Cerebellar cortex (tissue), 1 donor: ENCODE results near the gene GPD1.
"Not testable (repeated sequence)": the region's sequence is repeated elsewhere in the genome, so short reads cannot be mapped to it uniquely, and the experiment has no call there.

Experiments
- DNase-seq: peaks from one replicate; pipeline ENCODE4 v3.0.0-alpha.2; 2015; ENCODE audit warnings: low spot score

Gene GPD1

DNA sequence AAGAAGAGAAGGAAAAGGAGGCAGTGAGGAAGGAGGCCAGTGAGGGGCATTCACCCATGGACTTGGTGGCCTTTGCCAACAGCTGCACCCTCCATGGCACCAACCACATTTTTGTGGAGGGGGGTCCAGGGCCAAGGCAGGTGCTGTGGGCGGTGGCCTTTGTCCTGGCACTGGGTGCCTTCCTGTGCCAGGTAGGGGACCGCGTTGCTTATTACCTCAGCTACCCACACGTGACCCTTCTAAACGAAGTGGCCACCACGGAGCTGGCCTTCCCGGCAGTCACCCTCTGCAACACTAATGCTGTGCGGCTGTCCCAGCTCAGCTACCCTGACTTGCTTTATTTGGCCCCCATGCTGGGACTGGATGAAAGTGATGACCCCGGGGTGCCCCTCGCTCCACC is 30.1 kb upstream of the GPD1 start:
- DNase-seq = no peak

DNA sequence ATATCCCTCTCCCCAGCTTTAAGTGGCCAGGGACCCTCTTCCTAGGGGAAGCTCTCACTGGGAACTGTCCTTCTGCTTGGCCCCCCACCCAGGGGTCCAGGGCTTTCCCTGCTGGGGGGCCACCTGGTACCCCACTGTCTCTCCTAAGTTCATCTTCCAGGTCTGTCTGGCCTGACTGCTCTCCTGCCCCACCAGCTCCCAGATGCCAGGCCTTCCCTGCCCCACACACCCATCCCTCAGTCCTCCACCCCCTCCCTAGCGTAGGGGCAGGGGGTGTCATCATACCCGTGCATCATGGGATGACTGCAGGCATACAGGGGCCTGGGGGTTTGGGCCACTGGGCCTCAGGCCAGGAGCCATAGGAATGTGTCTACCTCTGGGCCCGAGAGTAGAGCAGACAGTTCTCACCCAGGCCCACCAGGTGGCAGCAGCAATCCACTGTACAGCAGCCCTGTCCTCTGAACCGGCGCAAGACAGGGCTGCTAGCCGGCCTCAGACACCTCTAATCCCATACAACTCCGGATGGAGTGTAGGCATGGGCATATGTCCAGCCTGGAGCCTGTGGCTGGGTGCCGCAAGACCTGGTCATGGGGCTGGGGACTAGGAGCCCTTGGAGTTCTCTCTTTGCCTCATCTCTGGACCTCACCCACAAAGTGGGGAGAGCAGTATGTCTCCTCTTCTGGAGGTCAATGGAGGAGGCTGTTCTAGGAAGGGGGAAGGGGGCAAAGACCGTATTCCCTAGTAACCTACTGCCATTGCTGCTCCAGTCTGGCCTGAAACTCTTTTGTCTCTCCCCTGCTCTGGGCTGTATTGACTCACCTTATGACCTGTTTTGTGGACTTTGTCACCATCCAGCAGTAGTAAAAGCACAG is 28.6 kb upstream of the GPD1 start:
- peak; percentile 88 for DNase-seq

DNA sequence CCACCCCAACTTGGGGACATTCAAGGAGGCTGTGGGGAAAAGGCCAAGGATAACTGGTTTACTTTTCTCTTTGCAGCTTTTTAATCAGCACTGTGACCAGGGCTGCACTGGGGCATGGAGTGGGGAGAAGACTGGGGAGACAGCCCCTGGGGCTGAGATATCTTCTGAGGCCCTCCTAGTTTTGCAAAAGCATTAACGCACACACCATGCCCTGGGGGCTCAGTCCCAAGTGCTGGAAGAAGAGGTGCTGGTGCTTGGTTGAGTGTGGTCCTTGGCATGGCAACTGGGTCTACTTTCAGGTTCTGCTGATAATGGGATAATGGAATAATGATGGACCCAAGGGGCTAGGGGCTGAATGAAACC is 28.0 kb upstream of the GPD1 start:
- DNase-seq = no peak

DNA sequence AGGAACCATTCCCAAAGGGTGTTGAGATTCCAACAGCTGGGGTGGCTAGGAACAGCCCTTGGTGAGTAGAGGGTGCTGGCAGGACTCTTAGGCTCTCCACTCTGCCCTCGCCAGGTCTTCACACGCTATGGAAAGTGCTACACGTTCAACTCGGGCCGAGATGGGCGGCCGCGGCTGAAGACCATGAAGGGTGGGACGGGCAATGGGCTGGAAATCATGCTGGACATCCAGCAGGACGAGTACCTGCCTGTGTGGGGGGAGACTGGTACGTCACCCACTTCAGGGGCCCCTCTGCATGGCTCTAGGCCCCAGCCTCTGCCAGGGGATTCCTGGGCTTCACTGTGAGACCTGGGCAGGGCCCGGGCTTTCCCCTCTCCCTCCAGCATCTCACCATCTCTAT is 26.7 kb upstream of the GPD1 start:
- DNase-seq = no peak

DNA sequence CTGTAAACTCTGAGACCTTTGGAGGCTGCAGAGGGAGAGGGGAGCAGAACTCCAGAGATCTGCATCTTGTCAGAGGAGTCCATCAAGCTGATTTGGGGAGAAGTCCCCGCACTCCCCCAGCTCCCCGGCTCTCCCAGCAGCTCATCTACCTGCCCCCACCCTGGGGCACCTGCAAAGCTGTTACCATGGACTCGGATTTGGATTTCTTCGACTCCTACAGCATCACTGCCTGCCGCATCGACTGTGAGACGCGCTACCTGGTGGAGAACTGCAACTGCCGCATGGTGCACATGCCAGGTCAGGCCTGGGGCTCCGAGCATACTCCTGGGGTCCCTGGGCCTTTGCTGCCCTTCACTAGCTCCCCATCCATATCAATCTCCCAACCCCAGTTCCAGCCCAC is 25.5 kb upstream of the GPD1 start:
- DNase-seq = no peak

DNA sequence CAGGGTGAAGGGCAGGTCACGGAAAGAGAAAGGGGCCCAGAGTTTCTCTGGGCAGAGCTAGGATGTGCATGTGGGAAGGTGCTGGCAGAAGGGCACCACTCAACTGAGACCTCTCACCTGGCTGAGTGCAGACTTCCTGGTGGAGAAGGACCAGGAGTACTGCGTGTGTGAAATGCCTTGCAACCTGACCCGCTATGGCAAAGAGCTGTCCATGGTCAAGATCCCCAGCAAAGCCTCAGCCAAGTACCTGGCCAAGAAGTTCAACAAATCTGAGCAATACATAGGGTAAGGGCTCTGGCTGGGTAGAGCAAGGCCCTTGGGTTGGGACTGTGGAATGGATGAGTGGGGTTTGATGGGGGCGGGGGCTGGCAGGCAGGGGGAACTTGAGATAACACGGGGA is 24.0 kb upstream of the GPD1 start:
- no peak for DNase-seq

DNA sequence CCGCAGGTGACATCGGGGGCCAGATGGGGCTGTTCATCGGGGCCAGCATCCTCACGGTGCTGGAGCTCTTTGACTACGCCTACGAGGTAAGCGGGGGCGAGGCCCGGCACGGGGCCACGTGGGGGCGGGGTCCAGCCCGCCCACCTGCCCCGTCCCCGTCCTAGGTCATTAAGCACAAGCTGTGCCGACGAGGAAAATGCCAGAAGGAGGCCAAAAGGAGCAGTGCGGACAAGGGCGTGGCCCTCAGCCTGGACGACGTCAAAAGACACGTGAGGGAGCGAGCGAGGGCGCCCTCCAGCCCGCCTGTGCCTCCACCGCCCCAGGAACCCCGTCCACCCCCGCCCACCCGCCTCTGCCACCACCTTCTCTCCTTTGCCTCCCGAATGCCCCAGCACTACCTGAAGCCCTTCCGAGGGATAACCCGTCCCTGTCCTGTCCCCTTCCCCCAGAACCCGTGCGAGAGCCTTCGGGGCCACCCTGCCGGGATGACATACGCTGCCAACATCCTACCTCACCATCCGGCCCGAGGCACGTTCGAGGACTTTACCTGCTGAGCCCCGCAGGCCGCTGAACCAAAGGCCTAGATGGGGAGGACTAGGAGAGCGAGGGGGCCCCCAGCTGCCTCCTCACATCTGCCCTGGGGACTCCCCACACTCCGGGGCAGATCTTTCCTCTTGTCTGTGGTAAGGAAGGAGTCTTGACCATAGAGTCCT is 22.6 kb upstream of the GPD1 start:
- DNase-seq = no peak

DNA sequence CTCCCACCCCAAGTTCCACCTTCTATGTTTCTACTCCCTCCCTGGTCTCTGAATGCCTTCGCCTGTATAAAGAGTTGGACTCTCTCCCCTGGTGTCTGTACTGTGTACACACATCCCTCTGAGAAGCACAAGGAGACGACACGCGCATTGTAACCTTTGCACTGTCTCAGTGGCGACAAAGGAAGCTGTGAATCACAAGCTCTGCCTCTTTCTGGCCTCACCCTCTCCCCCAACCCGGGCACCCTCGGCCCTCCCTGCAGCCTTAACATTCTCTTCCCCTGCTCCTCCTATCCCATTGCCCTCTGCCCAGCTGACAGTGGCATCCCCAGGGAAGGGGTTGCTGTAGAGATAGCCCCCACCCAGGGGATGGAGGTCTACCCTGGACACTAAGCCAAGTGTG is 21.2 kb upstream of the GPD1 start:
- no peak for DNase-seq

DNA sequence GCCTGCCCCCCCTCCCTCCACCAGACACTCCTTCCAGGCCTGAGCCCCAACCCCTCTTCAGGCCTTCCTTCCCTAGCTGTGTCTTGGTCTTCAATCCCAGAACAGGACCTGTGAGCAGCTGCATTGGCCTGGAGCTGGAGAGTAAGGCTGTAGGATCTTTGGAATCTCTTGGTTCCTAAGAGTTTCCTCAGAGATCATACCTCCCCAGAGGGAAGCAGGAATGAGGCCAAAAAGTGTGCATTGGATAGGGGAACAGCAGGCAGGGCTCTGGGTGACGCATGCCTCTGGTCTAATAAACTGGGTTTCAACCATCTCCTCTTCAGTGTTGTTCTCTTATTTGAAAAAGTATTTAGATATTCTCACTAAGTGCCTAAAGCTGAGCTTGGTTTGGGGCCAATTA is 20.5 kb upstream of the GPD1 start:
- no peak for DNase-seq

DNA sequence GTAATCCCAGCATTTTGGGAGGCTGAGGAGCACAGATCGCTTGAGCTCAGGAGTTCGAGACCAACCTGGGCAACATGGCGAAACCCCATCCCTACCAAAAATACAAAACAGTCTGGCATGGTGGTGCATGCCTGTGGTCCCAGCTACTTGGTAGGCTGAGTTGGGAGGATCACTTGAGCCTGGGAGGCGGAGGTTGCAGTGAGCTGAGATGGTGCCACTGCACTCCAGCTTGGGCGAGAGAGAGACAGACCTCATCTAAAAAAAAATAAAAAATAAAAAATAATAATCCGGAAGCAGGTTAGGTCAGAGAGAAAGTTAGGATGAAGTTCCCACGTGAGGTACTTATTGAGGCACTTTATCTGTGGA is 19.4 kb upstream of the GPD1 start:
- DNase-seq = not testable (repeated sequence)

DNA sequence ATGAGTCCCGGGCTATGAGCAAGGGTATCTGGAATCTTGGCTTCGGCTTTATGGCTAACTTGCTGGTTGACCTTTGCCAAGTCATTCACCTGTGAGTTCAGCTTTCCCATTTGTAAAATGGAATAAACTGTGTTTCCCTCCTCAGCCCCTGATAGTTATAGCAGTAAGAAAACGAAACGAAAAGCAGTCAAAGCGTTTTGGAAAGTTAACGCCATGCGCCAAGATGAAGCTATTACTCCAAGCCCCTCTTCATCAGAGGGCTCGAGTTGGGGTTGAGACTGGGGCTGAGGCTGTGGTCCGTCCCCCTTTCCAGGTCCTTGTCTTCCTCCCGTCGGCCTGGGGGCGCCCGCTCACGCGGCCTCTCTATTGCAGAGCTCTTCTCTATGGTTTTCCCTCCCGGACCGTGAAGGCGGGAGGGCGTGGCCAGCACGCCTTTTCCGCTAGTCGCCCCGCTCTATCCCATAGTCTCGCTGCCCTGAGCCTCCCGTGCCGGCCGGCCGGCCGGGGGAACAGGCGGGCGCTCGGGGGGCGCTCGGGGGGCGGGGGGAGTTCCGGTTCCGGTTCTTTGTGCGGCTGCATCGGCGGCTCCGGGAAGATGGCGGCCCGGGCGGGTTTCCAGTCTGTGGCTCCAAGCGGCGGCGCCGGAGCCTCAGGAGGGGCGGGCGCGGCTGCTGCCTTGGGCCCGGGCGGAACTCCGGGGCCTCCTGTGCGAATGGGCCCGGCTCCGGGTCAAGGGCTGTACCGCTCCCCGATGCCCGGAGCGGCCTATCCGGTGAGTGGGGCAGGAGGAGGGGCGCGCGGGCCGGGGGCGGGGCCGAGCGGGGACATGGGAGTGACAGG is 18.8 kb upstream of the GPD1 start, which contains the start of gene SMARCD1:
TSS of gene SMARCD1 (plus strand) at position 568 of the 840 bp plus-strand sequence. CDS start at position 596, 28 bp downstream.
- peak; percentile 95 for DNase-seq

DNA sequence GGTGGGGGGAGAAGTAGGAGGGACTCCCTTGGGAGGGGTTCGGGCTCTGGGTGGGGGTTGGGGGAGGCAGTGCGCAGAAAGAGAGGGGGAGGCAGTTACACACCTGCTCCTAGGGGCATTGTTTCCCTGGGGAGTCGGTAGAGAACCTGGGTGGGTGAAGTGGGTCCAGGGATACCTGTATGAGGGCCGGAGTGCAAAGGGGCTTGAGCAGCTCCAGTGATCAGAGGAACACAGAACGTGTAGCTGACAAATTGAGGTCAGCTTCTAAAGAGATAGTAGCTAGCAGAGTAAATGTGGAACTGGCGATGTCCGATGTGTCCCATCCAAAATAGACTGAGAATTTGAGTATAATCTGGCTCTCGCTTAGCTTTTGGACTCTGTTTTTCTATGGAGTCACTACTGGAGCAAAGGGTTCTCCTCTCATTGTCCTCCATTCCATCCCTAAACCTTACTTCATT is 18.2 kb upstream of the GPD1 start:
- DNase-seq = peak; percentile 46

DNA sequence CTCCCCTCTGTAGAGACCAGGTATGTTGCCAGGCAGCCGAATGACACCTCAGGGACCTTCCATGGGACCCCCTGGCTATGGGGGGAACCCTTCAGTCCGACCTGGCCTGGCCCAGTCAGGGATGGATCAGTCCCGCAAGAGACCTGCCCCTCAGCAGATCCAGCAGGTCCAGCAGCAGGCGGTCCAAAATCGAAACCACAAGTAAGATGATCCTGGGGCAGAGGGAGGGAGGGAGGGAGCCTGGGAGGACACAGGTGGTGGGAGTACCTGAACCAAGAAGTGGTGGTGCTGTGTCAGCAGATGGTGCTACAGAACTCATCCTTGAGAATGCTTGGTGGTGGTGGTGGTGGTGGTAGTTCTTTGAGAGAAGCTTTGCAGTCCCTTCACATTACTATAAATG is 17.7 kb upstream of the GPD1 start:
- peak; percentile 31 for DNase-seq

DNA sequence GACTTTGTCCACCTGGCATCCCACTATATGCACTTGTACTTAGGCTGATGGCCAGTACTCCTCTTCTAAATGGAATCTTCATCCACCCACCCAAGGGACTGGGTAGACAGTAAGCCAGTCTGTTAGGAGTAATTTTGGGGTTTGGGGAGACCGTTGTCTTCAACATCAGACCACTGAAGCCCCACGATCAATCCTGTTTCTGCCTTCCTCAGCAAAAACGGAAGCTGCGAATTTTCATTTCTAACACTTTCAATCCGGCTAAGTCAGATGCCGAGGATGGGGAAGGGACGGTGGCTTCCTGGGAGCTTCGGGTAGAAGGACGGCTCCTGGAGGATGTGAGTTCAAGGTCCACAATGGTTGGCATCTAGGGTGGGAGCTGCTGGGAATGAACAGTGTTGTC is 16.7 kb upstream of the GPD1 start:
- no peak for DNase-seq

DNA sequence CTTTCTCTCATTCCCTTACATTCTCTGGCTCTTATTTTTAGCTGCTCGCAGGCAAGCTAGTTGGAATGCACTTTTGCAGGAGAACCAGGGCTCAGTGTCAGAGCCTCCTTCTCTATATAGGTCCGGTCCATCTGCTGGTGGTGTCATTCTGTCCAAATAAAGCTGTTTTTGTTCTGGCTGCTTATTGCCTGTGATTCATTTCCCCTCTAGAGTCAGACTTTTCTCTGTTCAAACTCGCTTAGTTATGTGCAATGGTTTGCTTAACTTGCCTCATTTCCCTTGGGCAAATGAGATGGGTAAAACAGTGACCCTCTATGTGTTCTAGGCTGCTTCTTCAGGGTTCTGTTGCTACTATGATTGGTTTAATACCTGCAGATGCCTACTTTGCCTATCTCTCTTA is 15.8 kb upstream of the GPD1 start:
- no peak for DNase-seq

DNA sequence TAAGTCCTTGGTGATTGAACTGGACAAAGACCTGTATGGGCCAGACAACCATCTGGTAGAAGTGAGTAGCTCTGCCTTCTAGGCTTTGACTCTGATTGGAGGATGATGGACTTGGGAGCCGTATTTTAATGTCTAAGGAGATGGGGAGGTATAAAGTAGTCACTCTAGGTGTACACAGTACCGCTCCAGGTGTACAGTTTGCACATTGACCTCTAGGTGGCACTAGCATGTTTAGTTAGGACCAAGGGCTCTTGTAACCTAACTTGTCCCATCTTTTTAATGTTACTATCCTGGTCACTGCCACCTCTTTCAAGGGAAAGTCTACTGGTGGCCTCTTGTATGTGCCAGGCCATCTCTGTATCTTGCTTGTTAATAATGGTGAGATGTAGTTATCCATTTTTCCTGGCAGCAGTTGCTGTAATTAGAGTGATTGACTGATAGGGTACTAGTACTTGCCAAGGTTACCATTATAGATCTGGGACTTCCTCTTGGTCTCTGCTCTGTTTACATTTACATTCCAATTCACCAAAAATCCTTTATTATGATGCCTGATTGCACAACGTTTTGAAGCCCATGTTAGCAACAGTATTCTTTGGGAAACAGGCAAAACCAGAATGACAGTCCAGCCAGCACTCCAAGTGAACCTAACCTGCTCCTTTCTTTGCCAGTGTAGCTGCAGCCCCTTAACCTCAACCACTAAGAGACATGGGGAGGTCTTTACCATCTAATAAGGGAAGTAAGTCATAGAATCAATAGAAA is 15.1 kb upstream of the GPD1 start:
- DNase-seq = peak; percentile 87

DNA sequence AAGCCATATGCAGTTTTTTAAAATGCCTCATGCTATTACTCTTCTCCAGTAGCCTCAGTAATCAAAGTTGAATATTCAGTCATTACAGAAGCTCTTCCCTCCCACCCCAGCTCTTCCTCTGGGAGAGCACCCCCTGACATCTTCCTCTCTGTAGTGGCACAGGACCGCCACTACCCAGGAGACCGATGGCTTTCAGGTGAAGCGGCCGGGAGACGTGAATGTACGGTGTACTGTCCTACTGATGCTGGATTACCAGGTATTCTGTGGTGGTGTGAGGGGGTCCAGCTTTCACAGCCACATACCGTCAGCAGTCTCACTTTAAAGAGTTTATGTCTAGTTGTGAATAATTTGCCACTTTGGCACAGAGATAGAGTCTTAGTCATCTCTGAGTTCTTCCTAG is 14.1 kb upstream of the GPD1 start:
- DNase-seq = no peak

DNA sequence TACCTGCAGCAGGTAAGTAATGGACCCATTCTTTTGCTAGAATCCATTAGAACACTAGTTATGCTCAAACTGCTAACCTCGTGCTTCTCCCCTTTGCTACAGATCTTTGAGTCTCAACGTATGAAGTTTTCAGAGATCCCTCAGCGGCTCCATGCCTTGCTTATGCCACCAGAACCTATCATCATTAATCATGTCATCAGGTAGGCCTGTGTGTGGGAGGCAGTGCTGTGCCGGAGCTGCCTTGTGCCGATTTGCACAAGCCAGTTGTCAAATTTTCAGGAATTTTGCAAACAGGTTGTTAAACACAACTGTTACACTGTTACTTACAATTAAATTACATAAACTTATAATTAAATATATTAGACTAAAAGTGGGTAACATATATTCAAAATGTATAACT is 13.4 kb upstream of the GPD1 start:
- no peak for DNase-seq

DNA sequence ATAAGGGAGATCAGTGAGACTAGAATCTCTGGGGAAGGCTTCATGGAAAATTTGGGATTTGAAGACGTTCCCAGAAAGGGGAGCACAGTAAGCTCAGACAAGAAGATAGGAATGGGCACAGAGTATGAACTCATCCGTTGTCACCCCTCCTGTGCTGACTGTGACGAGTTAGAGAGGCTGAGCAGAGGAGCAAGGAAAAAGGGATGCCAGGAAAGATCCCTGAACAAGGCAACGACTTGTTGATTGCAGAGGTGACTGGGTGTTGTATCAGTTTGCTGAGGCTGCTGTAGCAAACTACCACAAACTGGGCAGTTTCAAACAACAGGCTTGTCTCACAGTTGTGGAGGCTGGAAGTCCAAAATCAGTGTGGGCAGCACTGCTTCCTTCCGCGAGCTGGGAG is 5.9 kb upstream of the GPD1 start:
- DNase-seq = no peak

DNA sequence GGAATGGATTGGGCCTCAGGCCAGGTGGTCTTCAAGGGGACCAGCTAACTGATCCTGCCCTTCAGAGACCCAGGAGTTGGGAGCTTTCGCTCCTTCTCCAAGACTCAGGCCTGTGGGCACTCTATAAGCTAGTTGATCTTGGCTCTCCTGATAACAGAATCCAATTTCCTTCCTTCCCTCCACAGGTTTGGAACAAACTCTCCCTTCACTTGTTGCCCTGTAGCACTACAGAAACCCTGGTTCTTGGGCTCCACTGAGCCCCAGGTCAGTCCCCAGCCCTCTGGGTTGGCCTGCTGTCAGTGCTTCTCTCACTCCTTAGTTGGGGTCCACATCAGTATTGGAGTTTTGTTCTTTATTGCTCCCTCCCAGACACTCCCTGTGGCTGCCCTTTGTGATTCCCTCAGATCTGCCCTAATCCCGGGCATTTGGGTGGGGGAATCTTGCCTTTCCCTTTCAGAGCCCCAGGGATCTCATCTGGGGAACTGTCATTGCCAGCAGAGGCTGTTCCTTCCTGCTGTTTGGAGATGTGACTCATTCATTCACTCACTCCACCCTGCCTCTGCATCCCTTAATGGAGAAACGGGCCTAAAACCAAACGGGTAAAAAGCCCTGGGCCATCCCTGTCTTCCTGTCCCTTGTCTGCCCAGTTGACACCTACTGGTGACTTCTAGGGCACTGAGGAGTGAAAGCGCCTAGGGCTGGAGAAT is 4.4 kb upstream of the GPD1 start:
- no peak for DNase-seq

DNA sequence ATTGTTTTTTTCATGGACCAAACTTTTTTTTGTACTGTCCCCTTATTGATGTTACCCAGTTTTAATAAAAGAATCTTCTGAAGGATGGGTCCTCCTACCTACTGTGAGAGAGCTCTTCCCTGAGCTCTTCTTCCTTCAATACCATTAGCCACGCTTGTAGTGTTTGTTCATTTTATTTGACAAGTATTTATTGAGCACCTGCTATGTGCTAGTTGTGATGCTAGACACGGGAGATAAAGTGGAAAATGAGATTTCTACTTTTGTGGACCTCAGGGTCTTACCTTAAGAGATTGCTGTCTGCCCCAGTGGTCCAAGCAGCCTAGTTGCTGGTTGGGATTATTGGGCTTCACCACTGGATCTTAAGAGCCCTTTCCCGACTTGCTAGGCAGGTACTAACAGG is 3.2 kb upstream of the GPD1 start:
- no peak for DNase-seq
